Colon (tissue), 2 donors: ENCODE results near the gene ECHDC1.
"Not testable (repeated sequence)": the region's sequence is repeated elsewhere in the genome, so short reads cannot be mapped to it uniquely, and the experiment has no call there.

Experiments
- FAIRE-seq: peaks from 2 replicates; lab custom pipeline; 2012; peaks lifted over from hg19 to GRCh38; lab: Jason Lieb, UNC
- donor health status: control.
- donor health status: control.

Gene ECHDC1

DNA sequence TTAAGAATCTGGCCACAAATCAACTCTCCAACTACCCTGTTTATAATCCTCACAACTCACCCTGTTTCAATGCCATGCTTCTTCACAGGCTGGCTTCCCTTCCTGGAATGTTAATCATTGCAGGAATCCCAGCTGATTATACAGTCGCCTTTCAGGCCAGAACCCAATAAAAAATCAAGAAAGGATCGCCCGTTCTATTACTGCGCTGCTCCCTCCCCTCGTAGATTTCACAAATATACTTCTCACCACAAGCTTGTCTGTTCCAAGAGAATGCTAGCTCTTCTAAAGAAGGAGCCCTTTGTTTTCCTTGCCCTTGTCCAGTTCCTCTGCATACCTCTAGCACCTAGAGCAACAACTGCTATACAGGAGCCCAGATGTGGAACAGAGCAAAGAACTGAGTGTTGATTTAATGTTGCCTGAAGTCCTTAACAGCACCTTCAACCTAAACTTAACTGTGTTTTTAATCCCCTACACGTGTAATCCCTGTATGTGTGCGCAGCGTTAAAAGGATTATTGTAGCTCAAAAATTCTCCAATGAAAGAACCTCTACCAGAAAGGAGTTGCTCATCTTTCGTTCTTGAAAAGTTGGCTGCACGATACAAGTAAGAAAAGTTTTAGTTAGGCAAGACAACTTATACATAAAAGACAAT is 988 bp downstream of the ECHDC1 start:
- no peak for FAIRE-seq

GRCh38 chr6:127341471-127342202 is 1.8 kb downstream of the ECHDC1 start:
- no peak for FAIRE-seq

GRCh38 chr6:127340171-127340570 is 3.2 kb downstream of the ECHDC1 start:
- no peak for FAIRE-seq

GRCh38 chr6:127338936-127339335 is 4.5 kb downstream of the ECHDC1 start:
- FAIRE-seq = no peak

- no peak for FAIRE-seq
Measured at GRCh38 chr6:127332383-127332961, 10.9 kb downstream of the ECHDC1 start.

GRCh38 chr6:127331256-127331655 is 12.2 kb downstream of the ECHDC1 start:
- FAIRE-seq = not testable (repeated sequence)

DNA sequence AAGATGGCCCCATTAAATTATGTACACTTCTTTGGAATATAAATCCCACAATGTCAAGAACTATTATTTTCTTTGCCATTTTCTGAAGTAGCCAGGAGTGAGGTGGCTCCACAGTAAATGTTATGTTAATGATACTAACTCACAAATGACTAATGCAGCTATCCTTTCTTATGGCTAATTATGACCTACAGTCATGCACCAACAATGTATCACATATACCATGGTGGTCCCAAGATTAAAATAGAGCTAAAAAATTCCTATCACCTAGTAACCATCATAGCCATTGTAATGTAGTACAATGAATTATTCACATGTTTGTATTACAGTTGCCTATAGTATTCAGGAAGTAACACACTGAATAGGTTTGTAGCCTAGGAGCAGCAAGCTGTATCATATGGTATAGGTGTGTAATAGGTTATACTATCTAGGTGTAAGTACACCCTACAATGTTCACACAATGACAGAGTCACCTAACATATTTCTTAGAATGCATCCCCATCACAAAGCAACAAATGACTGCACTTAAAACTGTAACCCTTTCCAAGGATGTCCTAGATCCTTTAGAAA is 15.3 kb downstream of the ECHDC1 start:
- FAIRE-seq = no peak

DNA sequence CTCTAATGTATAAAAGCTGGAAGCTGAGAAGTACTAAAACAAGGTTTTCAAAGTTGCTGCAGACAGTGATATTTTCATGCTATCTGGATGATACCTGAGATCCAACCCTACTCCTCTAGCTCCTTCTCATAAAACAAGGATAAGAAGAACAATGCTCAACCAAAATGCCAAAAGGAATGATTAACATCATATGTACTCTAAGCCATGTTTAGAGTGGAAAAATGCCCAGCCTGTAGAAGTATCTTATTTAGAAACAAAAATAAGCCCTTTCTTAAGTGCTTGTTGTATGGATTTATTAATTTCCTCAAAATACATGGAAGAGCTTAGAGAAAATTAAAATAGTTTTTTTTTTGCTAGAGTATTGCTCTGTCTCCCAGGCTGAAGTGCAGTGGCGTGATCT is 23.7 kb downstream of the ECHDC1 start:
- FAIRE-seq = no peak

DNA sequence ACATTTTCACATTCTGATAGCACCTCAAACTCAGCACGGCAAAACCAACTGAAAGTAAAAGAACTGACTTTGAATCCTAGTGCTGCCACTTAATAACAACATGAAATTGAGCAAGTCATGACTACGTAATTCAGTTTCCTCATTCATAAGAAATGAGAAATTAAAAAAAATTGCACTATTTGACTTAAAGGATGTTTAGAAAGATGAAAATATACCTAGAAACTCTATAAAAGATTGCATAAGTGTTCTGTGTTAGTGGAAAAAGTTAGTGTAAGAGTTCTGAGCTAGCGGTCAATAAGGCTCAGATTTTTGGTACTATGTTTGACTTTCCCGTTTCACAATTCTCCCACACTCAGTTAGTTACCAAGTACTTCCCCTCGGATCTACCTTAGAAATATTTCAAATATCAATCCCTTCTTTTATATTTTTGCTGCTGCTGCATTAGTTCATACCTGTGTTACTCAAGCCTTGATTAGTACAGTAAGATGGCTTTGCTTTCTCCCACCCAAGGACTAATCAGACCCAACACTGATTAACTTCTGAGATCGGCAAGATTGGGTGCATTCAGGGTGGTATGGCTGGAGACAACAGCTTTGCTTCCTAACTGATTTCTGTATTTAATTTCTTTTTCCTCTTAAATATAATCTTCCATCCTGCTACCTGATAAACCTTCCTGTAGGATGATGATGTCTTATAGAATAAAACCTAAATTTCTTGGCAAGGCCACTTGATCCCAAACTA is 25.9 kb downstream of the ECHDC1 start:
- FAIRE-seq = no peak

GRCh38 chr6:127305741-127306140 is 37.7 kb downstream of the ECHDC1 start:
- no peak for FAIRE-seq

GRCh38 chr6:127303917-127304316 is 39.5 kb downstream of the ECHDC1 start:
- no peak for FAIRE-seq

DNA sequence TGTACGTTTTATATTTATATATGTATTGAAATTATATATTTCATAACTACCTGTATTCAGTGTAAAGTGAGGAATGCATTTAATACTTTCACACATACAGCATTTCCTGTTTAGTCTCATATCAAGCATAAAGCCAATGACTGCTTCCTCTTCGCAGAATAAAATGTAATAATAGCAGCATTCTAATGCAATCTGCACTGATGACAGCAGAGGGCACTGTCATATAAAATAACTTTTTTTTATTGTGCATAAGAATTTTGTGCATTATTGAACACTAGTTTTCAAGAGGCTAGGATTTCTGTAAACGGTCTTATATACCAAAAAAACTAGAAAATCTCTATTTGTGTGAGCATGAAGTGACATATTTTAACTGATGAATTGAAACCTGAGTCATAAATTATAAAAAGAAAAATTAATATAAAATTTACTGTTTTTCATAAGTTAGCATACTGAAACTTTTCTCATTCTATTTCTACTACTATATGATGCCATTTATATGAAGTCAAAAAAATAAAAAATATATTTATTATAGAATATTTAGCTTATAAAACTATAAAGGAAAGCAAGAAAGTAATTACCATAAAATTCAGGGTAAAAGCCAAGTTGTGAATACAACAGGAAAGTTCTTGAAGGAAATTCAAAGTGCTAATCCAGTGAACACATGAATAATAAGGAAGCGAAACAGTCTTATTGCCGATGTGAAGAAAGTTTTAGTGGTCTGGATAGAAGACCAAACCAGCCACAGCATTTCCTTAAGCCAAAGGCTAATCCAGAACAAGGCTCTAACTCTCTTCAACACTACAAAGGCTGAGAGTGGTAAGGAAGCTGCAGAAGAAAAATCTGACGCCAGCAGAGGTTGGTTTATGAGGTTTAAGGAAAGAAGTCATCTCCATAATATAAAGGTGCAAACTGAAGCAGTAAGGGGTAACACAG is 40.4 kb downstream of the ECHDC1 start:
- peak; percentile 90 for FAIRE-seq

- FAIRE-seq = no peak
Measured at GRCh38 chr6:127301199-127301700, 42.2 kb downstream of the ECHDC1 start.

GRCh38 chr6:127300411-127300810 is 43.0 kb downstream of the ECHDC1 start:
- FAIRE-seq = no peak

- FAIRE-seq = no peak
Measured at GRCh38 chr6:127299522-127300240, 43.7 kb downstream of the ECHDC1 start.

DNA sequence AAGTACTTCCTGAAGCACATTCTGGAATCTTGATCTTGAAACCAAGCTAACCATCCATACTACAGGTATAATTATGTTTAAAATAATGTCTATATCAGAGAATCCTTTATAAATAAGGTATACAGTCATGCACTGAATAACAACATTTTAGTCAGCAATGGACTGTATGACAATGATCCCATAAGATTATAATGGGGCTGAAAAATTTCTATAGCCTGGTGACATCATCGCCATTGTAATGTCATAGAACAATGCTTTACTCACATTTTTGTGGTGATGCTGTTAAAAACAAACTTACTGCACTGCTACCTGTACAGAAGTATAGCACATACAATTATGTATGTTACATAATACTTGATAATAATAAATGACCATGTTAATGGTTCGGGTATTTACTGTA is 44.9 kb downstream of the ECHDC1 start:
- FAIRE-seq = no peak

DNA sequence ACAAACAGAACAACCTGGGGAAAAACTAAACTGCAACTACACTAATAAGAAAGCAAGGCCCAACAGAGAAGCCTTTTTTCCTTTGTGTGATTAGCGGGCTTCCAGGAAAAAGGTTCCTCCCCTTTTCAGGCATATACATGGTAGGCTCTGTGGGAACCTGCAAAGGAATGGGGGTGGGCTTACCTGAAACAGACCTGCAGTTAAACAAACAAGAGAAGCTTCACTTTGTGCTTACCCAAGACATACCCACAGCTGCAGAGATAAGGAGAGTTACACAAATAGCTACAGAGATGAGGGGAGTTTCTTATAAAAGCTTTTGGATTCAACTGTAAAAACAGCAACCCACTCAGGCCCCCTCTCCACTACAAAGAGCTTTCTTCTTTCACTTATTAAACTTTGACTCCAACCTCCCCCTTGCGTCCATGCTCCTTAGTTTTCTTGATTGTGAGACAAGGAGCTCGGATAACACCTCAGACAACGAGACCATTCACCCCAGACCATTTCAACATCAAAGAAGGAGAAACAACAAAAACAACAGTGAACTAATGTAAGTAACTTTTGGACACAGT is 45.8 kb downstream of the ECHDC1 start:
- no peak for FAIRE-seq

DNA sequence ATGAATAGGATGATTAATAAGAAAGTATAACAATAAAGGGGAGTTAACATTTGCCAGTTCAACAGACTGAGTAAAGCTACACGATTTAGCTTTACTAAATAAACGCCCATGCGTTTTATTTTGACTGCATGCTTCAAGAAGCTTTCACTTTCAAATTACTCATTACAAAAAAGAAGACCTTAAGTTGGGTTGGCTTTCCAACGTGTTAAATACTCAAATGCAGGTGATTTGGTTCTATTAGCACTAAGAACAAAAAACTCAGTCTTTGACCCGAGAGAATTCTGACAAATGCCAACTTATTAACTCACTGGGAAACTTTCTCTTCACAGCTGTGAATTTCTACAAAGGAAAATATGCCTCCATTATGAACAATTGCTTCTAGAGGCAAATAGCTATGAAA is 51.9 kb downstream of the ECHDC1 start:
- no peak for FAIRE-seq

GRCh38 chr6:127290391-127291265 is 52.8 kb downstream of the ECHDC1 start:
- no peak for FAIRE-seq
